GM19328 (cell line): ENCODE measurements around the gene VIPR2.
"Not testable (repeated sequence)": the region's sequence is repeated elsewhere in the genome, so short reads cannot be mapped to it uniquely, and the experiment has no call there.

Experiments
- ATAC-seq: cut with Tn5 transposase; IDR thresholded peaks from one replicate; pipeline ENCODE4 v1.9.1; 2021; ENCODE audit warnings: mild to moderate bottlenecking, moderate library complexity; ENCODE audit not compliant: unreplicated experiment

Gene VIPR2

DNA sequence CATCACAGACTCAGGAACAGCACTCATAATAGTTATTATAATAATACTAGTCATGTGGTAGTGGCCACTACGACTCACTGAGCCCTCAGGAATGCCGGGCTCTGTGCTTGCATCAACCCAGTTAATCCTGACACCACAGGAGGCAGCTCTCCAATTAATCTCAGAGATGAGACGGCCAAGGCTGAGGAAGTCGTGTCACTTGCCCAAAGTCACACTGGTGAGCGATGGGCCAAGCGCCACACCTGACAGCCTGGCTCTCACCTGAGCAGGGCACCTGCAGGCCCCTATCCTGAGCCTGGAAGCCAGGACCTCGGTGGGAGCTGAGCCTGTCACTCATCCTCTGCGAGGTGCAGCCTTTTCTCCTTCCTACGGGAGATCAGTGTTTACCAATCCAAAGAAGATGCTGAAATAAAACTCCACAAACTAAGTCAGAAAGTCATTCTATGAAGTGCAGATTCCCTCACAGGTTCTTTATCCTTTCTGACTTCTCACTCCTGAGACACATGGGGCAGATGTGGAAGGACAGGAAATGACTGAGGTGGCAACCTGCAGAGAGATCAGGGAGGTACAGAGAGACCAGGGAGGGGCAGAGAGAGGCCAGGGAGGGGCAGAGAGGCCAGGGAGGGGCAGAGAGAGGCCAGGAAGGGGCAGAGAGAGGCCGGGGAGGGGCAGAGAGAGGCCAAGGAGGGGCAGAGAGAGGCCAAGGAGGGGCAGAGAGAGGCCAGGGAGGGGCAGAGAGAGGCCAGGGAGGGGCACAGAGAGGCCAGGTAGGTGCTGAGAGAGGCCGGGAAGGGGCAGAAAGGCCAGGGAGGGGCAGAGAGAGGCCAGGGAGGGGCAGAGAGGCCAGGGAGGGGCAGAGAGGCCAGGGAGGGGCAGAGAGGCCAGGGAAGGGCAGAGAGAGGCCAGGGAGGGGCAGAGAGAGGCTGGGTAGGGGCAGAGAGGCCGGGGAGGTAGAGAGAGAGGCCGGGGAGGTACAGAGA, 38.5 kb downstream of the VIPR2 start:
- ATAC-seq, result no peak

DNA sequence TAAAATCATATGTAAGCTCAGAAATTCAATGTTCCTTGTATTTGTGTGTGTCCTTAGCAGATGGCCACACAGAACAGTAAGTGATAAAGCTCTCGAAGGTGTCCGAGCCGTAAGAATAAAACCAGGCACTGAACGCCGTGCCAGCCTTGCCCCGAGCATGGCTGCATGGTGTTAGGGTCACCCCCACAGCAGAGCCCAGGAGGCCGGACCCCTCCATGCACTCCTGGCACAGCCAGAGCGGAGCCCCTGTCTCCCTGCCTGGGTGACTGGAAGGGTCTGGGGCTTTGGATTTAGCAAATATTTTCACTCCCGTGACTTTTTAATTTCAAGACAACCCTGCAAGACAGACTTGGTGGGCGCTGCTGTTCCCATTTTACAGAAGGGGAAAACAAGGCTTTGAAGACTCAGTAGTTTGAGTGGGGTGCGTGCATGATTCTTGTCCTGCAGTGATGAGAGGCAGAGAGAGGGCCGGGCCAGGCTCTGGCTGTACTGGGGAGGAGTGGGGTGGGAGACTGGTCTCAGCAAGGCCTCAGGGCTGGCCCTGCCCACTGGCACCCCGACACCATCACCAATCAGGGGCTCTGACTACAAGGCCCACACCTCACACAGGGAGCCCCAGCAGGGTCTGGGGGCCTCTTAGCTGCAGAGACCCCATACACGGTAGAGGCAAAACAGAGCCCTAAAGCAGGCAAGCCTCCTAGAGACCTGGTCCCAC, 39.4 kb downstream of the VIPR2 start:
- no peak for ATAC-seq

- ATAC-seq, result no peak
Observed at GRCh38 chr7:159104188-159104920, 40.3 kb downstream of the VIPR2 start.

GRCh38 chr7:159103382-159104187, 41.1 kb downstream of the VIPR2 start:
- ATAC-seq, result no peak

DNA sequence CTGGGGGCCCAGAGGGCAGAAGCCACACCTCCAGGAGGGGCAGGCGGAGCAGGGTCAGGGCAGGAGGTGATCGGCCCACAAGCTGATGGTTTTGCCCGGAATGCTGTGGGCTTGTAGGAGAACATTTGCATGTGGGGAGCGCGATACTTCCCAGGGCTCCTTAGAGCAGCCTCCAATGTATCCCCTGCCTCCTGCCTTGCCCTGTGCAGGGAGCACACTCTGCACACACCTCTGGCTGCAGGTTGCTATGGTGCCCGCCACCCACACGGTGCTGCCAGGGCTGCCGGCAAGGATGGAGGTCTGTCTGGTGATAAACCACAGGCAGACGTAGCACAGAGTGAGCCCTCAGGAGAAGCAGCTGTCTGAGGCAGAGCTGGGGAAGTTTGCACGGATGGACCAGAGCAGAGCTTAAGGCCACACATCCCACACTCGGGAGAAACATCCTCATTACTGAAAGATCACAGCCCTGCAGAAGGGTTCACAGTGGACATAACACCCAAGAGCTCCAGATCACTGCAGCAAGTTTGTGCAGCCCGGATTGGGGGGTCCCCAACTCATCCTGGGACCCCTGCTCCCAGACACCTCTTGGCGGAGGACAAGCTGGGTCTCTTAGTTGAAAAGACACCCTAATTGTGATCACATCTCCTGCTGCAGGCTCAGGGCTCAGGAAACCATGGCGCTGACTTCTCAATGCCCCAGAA, 41.8 kb downstream of the VIPR2 start:
- ATAC-seq, result no peak

GRCh38 chr7:159101661-159102091, 43.0 kb downstream of the VIPR2 start:
- ATAC-seq, result not testable (repeated sequence)

DNA sequence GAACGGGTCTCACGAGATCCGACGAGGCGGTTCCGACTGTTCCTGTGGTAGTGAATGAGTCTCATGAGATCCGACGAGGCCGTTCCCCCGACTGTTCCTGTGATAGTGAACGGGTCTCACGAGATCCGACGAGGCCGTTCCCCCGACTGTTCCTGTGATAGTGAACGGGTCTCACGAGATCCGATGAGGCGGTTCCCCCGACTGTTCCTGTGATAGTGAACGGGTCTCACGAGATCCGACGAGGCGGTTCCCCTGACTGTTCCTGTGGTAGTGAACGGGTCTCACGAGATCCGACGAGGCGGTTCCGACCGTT, 43.6 kb downstream of the VIPR2 start:
- ATAC-seq, result not testable (repeated sequence)

DNA sequence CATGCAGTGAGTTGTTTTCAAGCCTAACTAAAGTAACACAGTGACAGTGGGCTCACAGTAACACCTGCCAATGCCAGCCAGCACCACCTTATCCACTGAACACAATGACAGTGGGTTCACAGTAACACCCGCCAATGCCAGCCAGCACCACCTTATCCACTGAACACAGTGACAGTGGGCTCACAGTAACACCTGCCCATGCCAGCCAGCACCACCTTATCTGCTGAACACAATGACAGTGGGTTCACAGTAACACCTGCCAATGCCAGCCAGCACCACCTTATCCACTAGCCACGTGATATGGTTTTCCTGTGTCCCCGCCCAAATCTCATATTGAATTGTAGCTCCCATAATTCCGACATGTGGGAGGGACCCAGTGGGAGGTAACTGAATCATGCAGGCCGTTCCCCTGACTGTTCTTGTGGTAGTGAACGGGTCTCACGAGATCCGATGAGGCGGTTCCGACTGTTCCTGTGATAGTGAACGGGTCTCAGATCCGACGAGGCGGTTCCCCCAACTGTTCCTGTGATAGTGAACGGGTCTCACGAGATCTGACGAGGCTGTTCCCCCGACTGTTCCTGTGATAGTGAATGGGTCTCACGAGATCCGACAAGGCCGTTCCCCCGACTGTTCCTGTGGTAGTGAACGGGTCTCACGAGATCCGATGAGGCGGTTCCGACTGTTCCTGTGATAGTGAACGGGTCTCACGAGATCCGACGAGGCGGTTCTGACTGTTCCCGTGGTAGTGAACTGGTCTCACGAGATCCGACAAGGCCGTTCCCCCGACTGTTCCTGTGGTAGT, 44.2 kb downstream of the VIPR2 start:
- ATAC-seq, result not testable (repeated sequence)

- no peak for ATAC-seq
Observed at GRCh38 chr7:159099711-159100231, 44.9 kb downstream of the VIPR2 start.

DNA sequence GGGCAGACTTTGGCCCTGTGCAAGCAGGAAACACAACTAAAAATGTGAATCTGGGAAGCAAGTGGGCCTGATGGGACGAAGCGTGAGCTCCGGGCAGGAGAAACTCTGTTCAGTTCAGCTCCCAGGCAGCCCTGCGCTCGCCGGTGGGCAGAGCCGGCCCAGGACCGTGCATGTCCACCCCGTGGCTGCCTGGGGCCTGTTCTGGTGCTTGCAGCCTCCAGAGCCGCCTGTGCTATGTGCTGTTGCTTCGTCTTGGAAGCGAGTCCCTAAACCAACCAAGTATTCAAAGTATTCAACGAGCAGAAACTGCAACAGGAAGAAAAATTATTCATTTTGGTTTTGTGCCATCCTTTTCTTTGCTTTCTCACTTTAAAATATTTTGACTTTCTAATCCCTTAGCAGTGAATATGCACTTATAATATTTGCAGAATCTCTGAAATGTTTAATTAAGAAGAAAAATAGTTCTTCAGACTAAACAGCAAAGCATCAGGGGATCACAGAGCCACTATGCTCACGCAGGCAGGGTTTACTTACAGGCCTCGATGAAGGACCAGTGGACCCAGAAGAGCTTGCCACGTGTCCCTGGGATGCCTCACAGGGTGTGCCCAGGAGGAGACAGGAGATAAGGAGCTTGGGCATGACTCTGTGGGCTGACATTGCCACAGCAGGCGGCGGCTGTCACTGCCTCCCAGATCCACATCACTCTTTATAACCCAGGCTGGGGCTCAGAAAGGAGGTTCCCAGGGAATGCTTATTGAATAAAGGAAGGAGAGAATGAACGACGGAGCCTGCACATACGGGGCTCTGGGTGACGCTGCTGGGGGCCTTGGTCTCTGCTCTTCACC, 45.6 kb downstream of the VIPR2 start:
- no peak for ATAC-seq

DNA sequence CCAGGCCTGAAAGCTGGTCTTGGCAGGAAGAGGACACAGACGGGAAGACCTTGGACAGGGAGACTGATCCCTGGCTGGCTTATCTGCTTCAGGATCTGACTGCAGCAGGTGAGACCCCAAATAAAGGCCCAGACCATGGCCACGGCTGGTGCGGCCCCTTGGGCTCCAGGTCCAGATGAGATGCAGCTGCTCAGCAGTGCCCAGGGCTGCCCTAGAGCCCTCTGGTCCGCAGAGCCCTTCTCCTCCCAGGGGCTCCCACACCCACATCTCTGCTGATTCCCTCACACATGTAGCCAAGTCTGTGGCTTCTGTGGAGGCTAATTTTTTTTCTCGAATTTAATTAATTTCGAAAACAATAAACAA, 46.3 kb downstream of the VIPR2 start:
- ATAC-seq, result no peak

GRCh38 chr7:159097661-159098423, 46.8 kb downstream of the VIPR2 start:
- no peak for ATAC-seq

- ATAC-seq, result no peak
Observed at GRCh38 chr7:159096736-159097581, 47.7 kb downstream of the VIPR2 start.

DNA sequence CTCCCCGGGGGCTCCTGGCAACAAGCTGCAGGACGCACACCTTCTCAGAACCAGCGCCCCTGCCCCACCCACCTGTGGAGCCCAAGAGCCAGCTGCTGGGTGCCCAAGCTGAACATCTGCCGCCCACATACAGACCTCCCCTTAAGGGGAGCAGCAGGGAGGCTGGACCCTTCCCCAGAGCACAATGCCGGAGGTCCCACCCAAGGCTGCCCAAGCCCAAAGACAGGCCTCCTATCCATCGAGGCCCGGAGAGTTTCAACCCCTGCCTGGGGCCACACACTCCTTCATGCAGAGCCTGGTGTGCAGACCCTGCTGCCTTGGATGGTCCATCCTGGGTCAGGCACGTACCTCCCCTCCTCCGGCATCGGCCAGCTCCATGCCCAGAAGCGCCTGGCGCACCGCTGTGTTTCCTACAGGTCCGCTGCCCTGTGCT, 48.7 kb downstream of the VIPR2 start:
- no peak for ATAC-seq

- no peak for ATAC-seq
Observed at GRCh38 chr7:159094919-159095915, 49.5 kb downstream of the VIPR2 start.
